Measurements from ENCODE around the gene RDX. TPM values are rescaled to one million over a fixed set of nuclear protein-coding genes. Genes with fewer than 3 reads are reported as not detected.

Gene RDX
- total RNA-seq, 1 donor from 2014 or later: 225 TPM

- Mint-ChIP-seq H3K9me3 (ENCODE audit: unreplicated experiment) (peaks cover 4% of the 10 kb centered on the region), H3K4me1 (ENCODE audit: unreplicated experiment) (peaks cover 10% of the 10 kb centered on the region), H3K4me3 (ENCODE audit: unreplicated experiment) (no peak overlapping the region), H3K36me3 (ENCODE audit: low read depth, unreplicated experiment) (no peaks in the 10 kb centered on the region), H3K27me3 (ENCODE audit: unreplicated experiment) (peaks cover 3% of the 10 kb centered on the region), H3K27ac (ENCODE audit: unreplicated experiment) (no peak overlapping the region)
- TF ChIP-seq CTCF (IDR thresholded peaks at IDR 0.05; ENCODE audit: unreplicated experiment): no peak
- DNase-seq (ENCODE audit: low spot score): no peak
Observed at GRCh38 chr11:110148775-110149744, 147.4 kb downstream of the RDX start.

DNA sequence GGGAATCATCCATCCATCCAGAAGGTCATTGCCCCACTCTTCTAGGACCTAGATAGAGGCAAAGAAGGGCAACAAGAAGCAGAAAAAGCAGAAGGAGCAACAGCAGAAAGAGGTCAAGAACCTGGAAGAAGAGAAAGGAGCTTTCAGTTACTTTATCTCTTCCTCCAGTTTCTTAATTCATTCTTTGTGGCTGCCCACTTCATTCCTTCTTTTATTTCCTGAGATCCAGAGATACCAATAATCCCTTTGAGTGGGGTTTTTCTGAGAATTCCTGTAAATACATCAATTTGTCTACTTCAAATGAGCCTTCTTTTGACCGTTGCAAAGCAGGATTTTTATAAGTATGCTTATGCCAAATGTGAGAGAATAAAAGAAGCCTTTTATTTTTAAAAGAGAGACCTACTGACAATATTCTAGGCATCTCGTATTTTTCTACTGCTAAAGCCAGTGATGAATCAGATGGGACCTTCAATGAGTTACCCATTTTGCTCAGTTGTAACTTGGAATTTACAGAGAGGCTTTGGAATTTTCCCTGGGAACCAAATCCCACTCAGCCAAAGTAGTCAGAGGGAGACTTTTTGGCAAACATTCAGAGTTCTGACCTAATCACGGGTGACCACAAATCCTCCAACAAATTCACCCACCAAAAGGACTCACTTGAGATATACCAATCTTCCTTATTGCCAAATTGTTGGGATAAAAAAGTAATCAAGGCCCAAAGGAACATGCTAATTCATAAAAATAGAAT is 148.3 kb downstream of the RDX start:
- H3K27ac Mint-ChIP-seq (ENCODE audit: unreplicated experiment): no peak overlapping the region
- no peak overlapping the region for H3K4me3 Mint-ChIP-seq (ENCODE audit: unreplicated experiment)
- DNase-seq (ENCODE audit: low spot score): no peak

DNA sequence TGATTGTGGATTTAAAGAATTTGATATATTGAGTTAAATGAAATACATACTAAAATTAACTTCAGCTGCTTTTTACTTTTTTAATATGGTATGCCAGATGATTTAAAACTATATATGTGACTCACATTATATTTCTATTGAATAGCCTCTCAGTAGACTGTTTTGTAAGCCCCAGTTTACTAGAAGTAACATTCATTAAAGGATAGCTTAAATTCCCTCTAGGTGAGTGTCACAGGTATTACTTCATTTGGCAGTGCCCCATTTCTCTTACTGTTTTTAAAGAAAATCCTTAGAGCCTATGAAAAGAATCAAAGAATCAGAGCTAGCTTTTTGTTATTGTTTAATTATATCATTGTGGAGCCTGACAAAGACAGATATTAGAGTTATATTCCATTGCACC is 154.6 kb downstream of the RDX start:
- Mint-ChIP-seq H3K4me3 (ENCODE audit: unreplicated experiment) (no peak overlapping the region), H3K9me3 (ENCODE audit: unreplicated experiment) (peaks cover 4% of the 10 kb centered on the region), H3K4me1 (ENCODE audit: unreplicated experiment) (peaks cover 10% of the 10 kb centered on the region), H3K27me3 (ENCODE audit: unreplicated experiment) (peaks cover 3% of the 10 kb centered on the region), H3K36me3 (ENCODE audit: low read depth, unreplicated experiment) (no peaks in the 10 kb centered on the region), H3K27ac (ENCODE audit: unreplicated experiment) (no peak overlapping the region)
- DNase-seq (ENCODE audit: low spot score): no peak
- TF ChIP-seq CTCF (IDR thresholded peaks at IDR 0.05; ENCODE audit: unreplicated experiment): no peak

More for the DNA sequence above, 148.3 kb downstream of the RDX start:
- no peaks in the 10 kb centered on the region for H3K36me3 Mint-ChIP-seq (ENCODE audit: low read depth, unreplicated experiment)
- peaks cover 10% of the 10 kb centered on the region for H3K4me1 Mint-ChIP-seq (ENCODE audit: unreplicated experiment)
- TF ChIP-seq CTCF (IDR thresholded peaks at IDR 0.05; ENCODE audit: unreplicated experiment): no peak
- H3K27me3 Mint-ChIP-seq (ENCODE audit: unreplicated experiment): peaks cover 3% of the 10 kb centered on the region
- H3K9me3 Mint-ChIP-seq (ENCODE audit: unreplicated experiment): peaks cover 4% of the 10 kb centered on the region

DNA sequence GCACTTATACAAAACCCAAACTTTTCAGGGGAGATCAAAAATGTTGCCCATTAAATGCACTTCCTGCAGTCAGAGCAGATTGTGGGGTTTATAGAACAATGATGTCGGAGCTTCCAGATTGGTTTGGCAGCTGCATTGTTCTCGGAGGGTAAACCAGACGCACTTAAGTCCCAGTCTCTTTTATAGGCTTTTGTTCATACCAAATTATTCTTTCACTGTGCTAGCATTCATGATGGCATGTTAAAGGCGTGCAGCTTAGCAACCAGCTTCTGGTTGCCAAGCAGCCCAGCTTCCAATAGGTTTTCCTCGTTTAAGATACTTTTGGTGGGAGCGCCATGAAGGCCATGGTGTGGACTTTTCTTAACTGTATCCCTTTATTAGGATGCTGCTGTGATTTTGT is 162.3 kb downstream of the RDX start:
- TF ChIP-seq CTCF (IDR thresholded peaks at IDR 0.05; ENCODE audit: unreplicated experiment): no peak
- H3K27me3 Mint-ChIP-seq (ENCODE audit: unreplicated experiment): no peaks in the 10 kb centered on the region
- no peaks in the 10 kb centered on the region for H3K36me3 Mint-ChIP-seq (ENCODE audit: low read depth, unreplicated experiment)
- no peak overlapping the region for H3K4me3 Mint-ChIP-seq (ENCODE audit: unreplicated experiment)
- no peaks in the 10 kb centered on the region for H3K9me3 Mint-ChIP-seq (ENCODE audit: unreplicated experiment)
- peak overlapping the region; percentile 26 for H3K27ac Mint-ChIP-seq (ENCODE audit: unreplicated experiment)
- H3K4me1 Mint-ChIP-seq (ENCODE audit: unreplicated experiment): no peaks in the 10 kb centered on the region
- no peak for DNase-seq (ENCODE audit: low spot score)

All from endothelial cell (in vitro differentiated cells).